A549 (cell line): ENCODE data around the gene DBX2.

ENCODE experiments used
- BHLHE40 ChIP-seq: IDR thresholded peaks from 2 replicates; pipeline ENCODE4 v1.6.1; 2012; ENCODE audit warnings: low read depth, low read length, inconsistent platforms
- CHD4 ChIP-seq: fragments of 200-600 bp; sonication (generic); IDR thresholded peaks from 2 replicates; pipeline ENCODE4 v1.6.1; 2016; ENCODE audit warnings: antibody characterized with exemption, mild to moderate bottlenecking, borderline replicate concordance
- CTCF ChIP-seq: fragments of >200 bp; sonication (Bioruptor Twin); formaldehyde crosslinking; IDR thresholded peaks from 3 replicates; pipeline ENCODE4 v1.5.1; 2016
- EP300 ChIP-seq, 2 experiments: fragments of >200 bp; sonication (Bioruptor Twin); formaldehyde crosslinking; IDR thresholded peaks; 2 replicates in 1 of 2; 3 replicates in 1 of 2; pipeline ENCODE4 v1.6.1; 2016 to 2017
- HEYL ChIP-seq: fragments of 250-450 bp; sonication (Bioruptor Pico); IDR thresholded peaks from 2 replicates; pipeline ENCODE4 v1.8.0; 2021; ENCODE audit warnings: mild to moderate bottlenecking, moderate library complexity
- POLR2A ChIP-seq: IDR thresholded peaks from 2 replicates; pipeline ENCODE4 v1.6.1; 2012; ENCODE audit warnings: mild to moderate bottlenecking, low read length
- POLR2AphosphoS2 ChIP-seq: conservative IDR thresholded peaks from 2 replicates; pipeline ENCODE4 v1.6.1; 2012; ENCODE audit warnings: low read length, improper control_type of control experiment, inconsistent platforms
- RAD21 ChIP-seq, 2 experiments: fragments of >200 bp in 1 of 2; sonication (Bioruptor Twin) in 1 of 2; formaldehyde crosslinking in 1 of 2; IDR thresholded peaks in 1 of 2; conservative IDR thresholded peaks in 1 of 2; 2 replicates in 1 of 2; 3 replicates in 1 of 2; pipeline ENCODE4 v1.6.1; 2012 to 2018; ENCODE audit warnings: inconsistent platforms in 1 of 2
- RCOR1 ChIP-seq: fragments of 150-350 bp; IDR thresholded peaks from 2 replicates; pipeline ENCODE4 v1.6.1; 2014; ENCODE audit warnings: antibody characterized with exemption, low read length, low read depth
- REST ChIP-seq: fragments of 200-600 bp; sonication (generic); IDR thresholded peaks from 2 replicates; pipeline ENCODE4 v1.6.1; 2016; ENCODE audit warnings: antibody characterized with exemption, mild to moderate bottlenecking, moderate library complexity
- RFX5 ChIP-seq: fragments of 450-650 bp; IDR thresholded peaks from 2 replicates; pipeline ENCODE4 v1.7.1; 2014; ENCODE audit warnings: antibody characterized with exemption, mild to moderate bottlenecking, moderate library complexity
- SMC3 ChIP-seq: fragments of >200 bp; sonication (Bioruptor Twin); formaldehyde crosslinking; IDR thresholded peaks from 3 replicates; pipeline ENCODE4 v1.6.1; 2018; ENCODE audit warnings: inconsistent platforms
- SREBF2 ChIP-seq: fragments of 450-650 bp; IDR thresholded peaks from 2 replicates; pipeline ENCODE4 v1.6.1; 2014; ENCODE audit warnings: mild to moderate bottlenecking, moderate library complexity
- TF ChIP-seq, protein P1 (sequence below): IDR thresholded peaks from 2 replicates; pipeline ENCODE4 v1.6.1; 2012

GRCh38 chr12:45098766-45099165 lies 47.9 kb upstream of the DBX2 start:
- no peak for TF ChIP-seq CTCF
- no peak for TF ChIP-seq REST
- TF ChIP-seq POLR2AphosphoS2, result no peak
- TF ChIP-seq, protein P1, sequence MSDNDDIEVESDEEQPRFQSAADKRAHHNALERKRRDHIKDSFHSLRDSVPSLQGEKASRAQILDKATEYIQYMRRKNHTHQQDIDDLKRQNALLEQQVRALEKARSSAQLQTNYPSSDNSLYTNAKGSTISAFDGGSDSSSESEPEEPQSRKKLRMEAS, result no peak
- TF ChIP-seq HEYL (CRISPR knock-in tag), result no peak
- TF ChIP-seq RCOR1, result no peak
- no peak for TF ChIP-seq SMC3
- TF ChIP-seq EP300 (IDR thresholded peaks at IDR 0.05), result no peak
- no peak for TF ChIP-seq POLR2A
- TF ChIP-seq SREBF2, result no peak
- TF ChIP-seq RAD21 (conservative IDR thresholded peaks at IDR 0.05 in 1 of 2, IDR thresholded peaks at IDR 0.05 in 1 of 2), result no peak
- TF ChIP-seq BHLHE40, result no peak
- TF ChIP-seq CHD4, result no peak
- no peak for TF ChIP-seq RFX5
